GM23248 (cell line): ENCODE measurements around the gene ADAMTS15.

Experiments used
- EZH2 ChIP-seq: fragments of 200-600 bp; sonication (generic); IDR thresholded peaks from 2 replicates; pipeline ENCODE4 v1.6.1; 2018; ENCODE audit warnings: antibody characterized with exemption, mild to moderate bottlenecking; ENCODE audit not compliant: insufficient read depth, poor library complexity, severe bottlenecking
- EZH2phosphoT487 ChIP-seq: fragments of 200-600 bp; sonication (generic); IDR thresholded peaks from 2 replicates; pipeline ENCODE4 v1.6.1; 2018; ENCODE audit warnings: antibody characterized with exemption, moderate library complexity, mild to moderate bottlenecking, low read depth; ENCODE audit not compliant: insufficient read depth

DNA sequence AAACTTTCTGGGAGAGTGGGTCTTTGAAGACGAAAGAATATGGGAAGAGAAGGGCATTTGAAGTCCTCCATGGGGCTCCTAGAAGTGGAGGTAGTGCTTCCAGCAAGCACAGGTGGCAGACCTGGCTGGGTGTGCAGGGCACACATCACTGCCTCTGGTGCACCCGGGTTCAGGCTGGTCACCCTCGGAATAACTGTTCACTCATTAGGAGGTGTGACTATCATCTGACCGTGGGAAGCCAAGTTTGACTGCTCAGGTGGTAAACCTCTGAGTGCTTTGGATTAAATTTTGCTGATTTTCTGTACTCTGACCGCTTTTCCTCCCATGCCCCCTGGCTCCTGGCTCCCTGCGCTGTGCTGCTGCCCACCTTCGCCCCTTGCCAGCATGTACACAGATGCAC is 11.1 kb downstream of the ADAMTS15 start:
- TF ChIP-seq EZH2phosphoT487 (no peak), EZH2 (no peak)
